HG03064 (cell line): ENCODE results near the gene SLC5A10.

Experiments
- ATAC-seq: cut with Tn5 transposase; IDR thresholded peaks from one replicate; pipeline ENCODE4 v1.9.1; 2021; ENCODE audit warnings: low read depth; ENCODE audit not compliant: unreplicated experiment

SLC5A10 gene

GRCh38 chr17:18981335-18981641 is 29.3 kb downstream of the SLC5A10 start:
- ATAC-seq = no peak

GRCh38 chr17:18981642-18982424 is 29.9 kb downstream of the SLC5A10 start:
- no peak for ATAC-seq

DNA sequence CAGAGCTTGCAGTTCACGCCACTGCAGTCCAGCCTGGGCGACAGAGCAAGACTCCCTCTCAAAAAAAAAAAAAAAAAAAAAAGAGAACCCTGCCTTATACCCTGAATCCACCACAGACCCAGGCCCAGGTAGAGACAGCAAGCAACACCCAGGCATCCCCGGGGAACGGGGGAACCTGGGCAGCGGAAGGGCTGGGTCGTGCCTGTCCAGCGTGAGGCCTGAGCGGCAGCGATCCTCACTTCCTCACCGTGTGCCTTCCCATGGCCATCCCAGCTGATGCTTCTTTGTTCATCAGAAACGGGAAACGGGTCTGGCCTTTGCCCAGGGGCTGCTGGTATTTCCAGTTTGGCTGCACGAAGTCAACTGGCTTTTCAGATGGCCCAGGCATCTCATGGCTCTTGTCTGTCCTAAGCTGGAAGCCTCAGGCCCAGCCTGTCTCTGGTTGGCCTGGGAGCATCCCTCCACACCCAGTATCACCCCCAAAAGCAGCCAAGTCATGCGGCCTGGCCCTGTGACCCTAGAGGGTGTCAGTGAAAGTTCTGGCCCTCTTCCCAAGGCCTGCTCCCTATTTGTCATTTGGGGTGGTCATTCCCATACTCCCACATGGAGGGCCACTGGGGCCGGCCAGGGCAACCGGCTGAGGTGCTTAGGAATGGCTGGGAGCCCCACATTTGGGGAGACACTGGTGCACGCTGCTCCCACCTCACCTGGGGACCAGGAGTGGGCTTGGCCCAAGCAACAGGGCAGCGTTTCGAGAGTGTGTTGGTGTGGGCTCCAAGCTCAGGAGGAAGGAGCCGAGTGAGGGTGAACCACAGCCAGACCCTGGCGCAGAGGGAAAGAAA is 32.5 kb downstream of the SLC5A10 start:
- ATAC-seq = no peak

- no peak for ATAC-seq
Measured at GRCh38 chr17:18985475-18985874, 33.5 kb downstream of the SLC5A10 start.

DNA sequence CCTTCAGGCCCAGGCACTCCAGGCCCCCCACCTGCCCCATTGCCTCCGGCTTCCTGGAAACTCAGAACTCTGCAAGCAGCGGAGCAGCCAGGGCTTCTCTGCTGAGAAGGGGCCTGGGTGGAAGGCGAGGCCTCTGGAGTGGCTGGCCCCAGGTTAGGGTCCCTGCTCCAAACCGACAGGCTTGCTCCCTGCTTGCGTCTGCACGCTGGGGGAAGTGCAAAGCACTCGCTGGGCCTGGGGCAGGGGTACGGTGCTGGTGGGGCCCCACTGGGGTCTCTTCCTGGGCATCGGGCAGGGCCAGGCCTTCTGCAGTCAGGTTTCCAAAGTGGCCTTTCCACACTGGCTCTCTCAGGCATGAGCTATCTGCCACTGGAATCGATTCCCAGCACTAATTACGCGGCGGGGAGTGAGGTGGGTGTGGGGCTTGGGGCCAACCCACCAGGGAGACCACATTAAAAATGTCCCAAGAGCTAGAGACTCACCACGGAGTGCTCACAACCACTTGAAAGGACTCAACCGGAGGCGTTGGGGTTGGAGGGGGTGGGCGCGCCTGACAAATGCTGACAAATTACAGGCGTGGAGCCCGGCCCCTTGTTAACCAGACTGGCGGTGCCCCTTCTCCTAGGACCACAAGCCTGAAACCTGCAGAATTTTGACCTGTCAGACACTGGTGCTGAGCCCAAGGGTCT is 34.7 kb downstream of the SLC5A10 start:
- no peak for ATAC-seq

DNA sequence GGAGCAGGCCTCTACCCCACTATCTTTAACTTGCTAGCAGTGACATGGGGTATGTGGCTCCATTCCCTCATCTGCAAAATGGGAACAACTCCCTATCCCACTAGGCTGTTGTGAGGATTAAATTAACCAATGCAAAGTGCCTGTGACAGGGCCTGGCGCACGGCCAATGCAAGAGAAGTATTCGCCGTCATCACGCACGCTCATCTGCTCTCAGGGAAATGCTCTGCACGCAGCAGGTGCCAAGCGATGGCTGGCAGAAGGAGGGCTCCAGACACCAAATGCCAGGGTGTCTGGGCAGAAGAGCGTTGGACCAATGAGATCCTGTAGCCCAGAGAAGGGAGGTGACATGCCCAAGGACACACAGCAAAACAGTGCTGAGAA is 35.3 kb downstream of the SLC5A10 start:
- no peak for ATAC-seq

DNA sequence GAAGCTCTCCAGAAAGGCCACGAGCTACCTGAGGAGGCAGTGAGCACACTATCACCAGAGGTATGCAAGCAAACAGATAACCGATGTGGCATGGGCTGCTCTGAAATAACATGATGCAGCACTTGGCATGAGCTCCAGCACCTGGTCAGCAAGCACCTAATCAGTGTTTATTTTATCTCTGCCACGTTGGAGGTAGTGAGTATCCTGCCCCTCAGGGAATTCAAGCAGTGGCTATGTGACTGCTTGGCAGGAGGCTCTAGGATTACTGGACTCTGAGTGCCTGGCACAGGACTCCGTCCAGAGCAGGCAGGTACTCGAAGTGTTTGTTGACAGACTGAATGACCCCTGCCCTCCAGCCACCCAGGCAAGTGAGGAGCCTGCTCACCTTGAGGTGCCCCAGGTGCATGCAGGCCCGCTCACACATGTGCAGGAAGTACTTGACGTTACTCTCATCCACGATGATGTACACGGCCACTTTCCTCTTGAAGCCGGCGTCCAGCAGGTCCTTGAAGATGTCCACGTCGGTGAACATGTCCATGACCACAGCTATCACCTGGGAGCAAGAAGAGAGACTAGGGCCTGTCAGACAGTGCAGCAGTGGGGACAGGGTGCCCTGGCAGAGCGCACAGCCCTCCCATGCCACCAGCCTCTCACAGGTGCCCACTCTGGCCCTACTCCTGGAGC is 36.0 kb downstream of the SLC5A10 start:
- no peak for ATAC-seq

DNA sequence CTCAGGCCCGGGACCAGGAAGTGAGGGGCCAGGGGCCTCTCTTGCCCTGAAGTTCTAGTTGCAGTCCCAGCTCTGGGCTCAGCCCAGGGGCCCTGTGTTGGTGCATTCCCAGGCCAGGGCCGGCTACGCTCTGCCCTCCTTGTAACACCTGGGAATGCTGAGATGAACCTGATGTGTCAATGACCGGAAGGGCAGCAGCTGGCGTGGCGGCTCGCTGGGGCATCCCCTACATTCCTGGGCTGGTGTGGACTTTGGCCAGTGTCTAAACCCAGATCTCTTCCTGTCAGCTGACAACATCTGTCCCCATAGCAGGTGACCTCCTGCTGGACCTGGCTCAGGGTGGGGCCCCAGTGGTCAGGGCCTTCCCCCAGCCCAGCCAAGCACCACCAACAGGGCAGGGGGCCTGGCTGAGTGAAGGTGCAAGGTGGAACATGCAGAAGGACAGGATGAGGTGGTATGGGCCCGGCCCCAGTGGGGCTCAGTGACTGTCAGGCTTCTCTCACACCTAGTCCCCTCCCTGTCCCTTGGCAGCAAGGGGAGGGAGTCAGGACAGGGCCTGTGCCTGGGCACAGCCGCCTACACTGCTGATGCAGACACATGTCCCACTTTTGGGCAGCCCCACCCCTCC is 36.7 kb downstream of the SLC5A10 start:
- no peak for ATAC-seq

DNA sequence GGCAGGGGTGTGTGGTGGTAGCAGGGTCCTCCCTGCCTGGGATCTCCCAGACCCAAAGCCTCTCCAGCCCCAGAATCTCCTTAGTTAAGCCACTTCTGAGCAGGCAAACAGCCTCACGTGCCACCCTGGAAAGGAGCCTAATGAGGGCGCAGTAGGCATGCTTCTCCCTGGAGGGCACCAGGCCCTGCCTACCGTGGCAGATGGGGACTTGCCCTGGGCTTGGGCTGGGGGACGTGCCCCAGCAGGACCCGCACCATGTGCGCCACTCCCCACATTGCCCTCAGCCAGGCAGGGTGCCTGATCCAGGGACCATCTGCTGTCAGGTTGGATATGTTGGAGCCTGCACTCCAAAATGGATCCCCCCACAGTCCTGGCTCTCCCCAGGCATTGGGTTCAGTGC is 38.4 kb downstream of the SLC5A10 start:
- ATAC-seq = no peak

DNA sequence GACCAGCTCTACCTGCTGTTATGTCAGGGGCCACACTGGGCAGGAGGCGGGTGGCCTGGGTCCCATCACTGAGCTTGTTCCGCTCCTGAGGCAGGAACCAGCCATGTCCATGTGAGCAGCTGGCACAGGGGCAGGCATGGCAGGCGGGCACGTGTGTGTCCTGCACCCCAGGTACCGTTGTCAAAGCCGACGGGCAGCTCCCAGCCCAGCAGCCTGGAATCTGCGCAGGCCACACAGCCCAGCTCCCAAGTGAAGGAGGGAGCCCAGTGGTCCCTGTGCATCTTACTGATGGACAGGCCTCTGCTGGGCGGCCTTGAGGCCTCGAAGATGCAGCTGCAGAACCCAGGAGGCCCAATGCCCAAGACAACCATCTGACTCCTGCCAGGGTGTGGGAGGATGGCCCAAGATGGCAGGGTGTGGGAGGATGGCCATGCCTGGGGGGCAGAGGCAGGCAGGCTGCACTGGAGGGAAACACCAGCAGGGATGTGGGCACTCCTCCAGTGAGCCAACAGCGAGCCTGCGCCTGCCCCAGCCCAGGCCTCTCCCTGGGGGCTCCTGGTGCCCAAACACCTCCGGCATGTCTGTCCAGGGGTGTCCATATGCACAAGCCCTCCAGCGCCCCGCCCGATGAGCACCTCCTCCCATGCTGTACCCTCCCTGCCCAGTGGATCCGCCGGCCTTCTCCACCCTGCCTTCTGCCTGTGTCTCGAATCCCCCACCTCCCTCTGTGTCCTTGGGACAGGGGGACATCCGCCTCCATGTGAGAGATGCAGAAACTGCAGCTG is 39.8 kb downstream of the SLC5A10 start:
- no peak for ATAC-seq

GRCh38 chr17:18992454-18993130 is 40.6 kb downstream of the SLC5A10 start:
- no peak for ATAC-seq

GRCh38 chr17:18993905-18994526 is 42.1 kb downstream of the SLC5A10 start:
- no peak for ATAC-seq

GRCh38 chr17:18994631-18995030 is 42.7 kb downstream of the SLC5A10 start:
- ATAC-seq = no peak

- ATAC-seq = no peak
Measured at GRCh38 chr17:18995220-18995619, 43.3 kb downstream of the SLC5A10 start.

DNA sequence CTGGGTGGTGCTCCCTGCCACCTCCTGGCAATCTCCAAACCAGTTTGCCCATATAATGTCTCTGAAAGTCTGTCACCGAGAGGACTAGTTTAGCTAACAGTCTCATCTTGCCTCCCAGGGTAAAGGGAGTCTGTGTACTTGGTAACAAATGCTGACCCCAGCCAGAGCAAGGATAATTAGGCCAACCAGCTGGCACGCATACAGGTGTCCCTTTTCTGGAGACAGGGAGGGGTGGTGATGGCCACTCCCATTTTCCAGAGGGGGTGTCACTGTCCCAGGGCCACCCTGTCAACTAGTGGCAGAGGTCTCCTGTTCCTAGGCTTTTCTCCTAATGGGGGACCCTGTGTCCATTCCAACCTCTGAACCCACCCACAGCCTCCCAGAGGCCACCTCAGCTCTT is 44.5 kb downstream of the SLC5A10 start:
- ATAC-seq = no peak

- ATAC-seq = no peak
Measured at GRCh38 chr17:18997650-18998196, 45.8 kb downstream of the SLC5A10 start.

- ATAC-seq = no peak
Measured at GRCh38 chr17:18999394-18999793, 47.4 kb downstream of the SLC5A10 start.

GRCh38 chr17:18999911-19000310 is 47.9 kb downstream of the SLC5A10 start:
- ATAC-seq = no peak
